Measurements from ENCODE around the gene TEX10. TPM values are rescaled to one million over a fixed set of nuclear protein-coding genes. Genes with fewer than 3 reads are reported as not detected.

The TEX10 gene
- total RNA-seq, 1 donor from 2014 or later = 36.2 TPM

DNA sequence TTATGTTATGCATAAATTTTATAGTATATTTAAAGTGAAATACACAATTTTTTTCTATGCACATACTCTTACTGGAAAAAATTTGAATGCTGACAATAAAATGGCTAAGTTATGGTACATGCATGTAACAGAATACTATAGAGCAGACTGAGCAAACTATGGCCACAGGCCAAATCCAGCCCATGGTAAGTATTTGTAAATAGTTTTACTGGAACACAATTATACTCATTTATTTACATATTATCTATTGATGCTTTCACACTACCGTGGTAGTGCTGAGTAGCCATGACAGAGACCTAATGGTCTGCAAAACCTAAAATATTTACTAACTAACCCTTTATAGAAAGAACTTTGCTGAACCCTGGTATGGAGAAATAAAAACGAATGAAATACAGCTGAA is 45.7 kb downstream of the TEX10 start:
- Mint-ChIP-seq H3K27ac (no peak overlapping the region), H3K27me3 (ENCODE audit: low read depth) (no peaks in the 10 kb centered on the region), H3K4me3 (no peak overlapping the region), H3K36me3 (peaks cover 80% of the 10 kb centered on the region), H3K4me1 (peaks cover 2% of the 10 kb centered on the region), H3K9me3 (peaks cover 27% of the 10 kb centered on the region)
- no peak for TF ChIP-seq CTCF (IDR thresholded peaks at IDR 0.05; ENCODE audit: unreplicated experiment)
- DNase-seq (ENCODE audit: low spot score in 2 of 2, unreplicated experiment in 2 of 2) = no peak

DNA sequence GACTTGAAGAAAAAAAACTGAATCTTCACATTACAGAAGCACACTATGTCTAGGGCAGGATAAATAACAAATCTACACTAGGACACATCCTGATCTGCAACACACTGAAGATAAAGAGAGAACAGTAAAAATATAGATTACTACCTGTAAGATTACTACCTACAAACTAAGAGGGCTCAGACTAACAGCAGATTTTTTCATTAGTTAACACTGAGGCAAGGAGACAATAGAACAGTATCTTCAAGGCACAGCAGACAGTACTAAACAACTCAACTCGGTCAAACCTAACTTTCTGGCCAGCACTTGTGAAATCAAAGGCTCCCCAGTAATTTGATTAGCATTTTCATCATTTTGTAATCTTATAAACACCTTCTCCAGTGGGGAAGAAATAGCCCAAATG is 46.5 kb downstream of the TEX10 start:
- Mint-ChIP-seq H3K27me3 (ENCODE audit: low read depth) (no peaks in the 10 kb centered on the region), H3K4me1 (peaks cover 2% of the 10 kb centered on the region), H3K27ac (no peak overlapping the region), H3K4me3 (no peak overlapping the region), H3K36me3 (peaks cover 80% of the 10 kb centered on the region), H3K9me3 (peaks cover 19% of the 10 kb centered on the region)
- DNase-seq (ENCODE audit: low spot score in 2 of 2, unreplicated experiment in 2 of 2) = no peak
- TF ChIP-seq CTCF (IDR thresholded peaks at IDR 0.05; ENCODE audit: unreplicated experiment) = no peak

DNA sequence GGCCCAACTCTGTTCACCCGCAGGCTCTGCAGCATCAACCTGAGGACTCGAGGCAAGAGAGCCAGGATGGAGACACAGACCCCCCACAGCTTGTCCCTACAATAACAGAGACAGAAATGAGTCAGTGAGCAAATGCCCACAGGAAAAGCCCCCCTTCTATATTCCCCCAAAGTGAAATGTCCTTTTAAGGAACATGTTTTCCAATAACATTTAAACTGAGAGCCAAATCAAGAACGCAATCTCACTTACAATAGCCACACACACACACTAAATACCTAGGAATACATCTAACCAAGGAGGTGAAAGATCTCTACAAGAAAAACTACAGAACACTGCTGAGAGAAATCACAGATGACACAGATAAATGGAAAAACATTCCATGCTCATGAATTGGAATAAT is 49.0 kb downstream of the TEX10 start:
- peaks cover 67% of the 10 kb centered on the region for H3K36me3 Mint-ChIP-seq
- no peak for TF ChIP-seq CTCF (IDR thresholded peaks at IDR 0.05; ENCODE audit: unreplicated experiment)
- H3K4me3 Mint-ChIP-seq = no peak overlapping the region
- H3K27ac Mint-ChIP-seq = peak overlapping the region; percentile 32
- H3K9me3 Mint-ChIP-seq = peaks cover 13% of the 10 kb centered on the region
- peaks cover 2% of the 10 kb centered on the region for H3K4me1 Mint-ChIP-seq
- H3K27me3 Mint-ChIP-seq (ENCODE audit: low read depth) = no peaks in the 10 kb centered on the region
- no peak for DNase-seq (ENCODE audit: low spot score in 2 of 2, unreplicated experiment in 2 of 2)

- Mint-ChIP-seq H3K27me3 (ENCODE audit: low read depth) (no peaks in the 10 kb centered on the region), H3K9me3 (no peaks in the 10 kb centered on the region), H3K4me1 (no peaks in the 10 kb centered on the region), H3K27ac (no peak overlapping the region), H3K36me3 (peaks cover 41% of the 10 kb centered on the region), H3K4me3 (no peak overlapping the region)
- DNase-seq (ENCODE audit: low spot score in 2 of 2, unreplicated experiment in 2 of 2) = no peak
- TF ChIP-seq CTCF (IDR thresholded peaks at IDR 0.05; ENCODE audit: unreplicated experiment) = no peak
Measured at GRCh38 chr9:100298378-100298777, 54.4 kb downstream of the TEX10 start.

GRCh38 chr9:100296407-100296806 is 56.3 kb downstream of the TEX10 start:
- TF ChIP-seq CTCF (IDR thresholded peaks at IDR 0.05; ENCODE audit: unreplicated experiment) = no peak
- Mint-ChIP-seq H3K27me3 (ENCODE audit: low read depth) (no peaks in the 10 kb centered on the region), H3K4me3 (no peak overlapping the region), H3K36me3 (peaks cover 46% of the 10 kb centered on the region), H3K9me3 (peaks cover 1% of the 10 kb centered on the region), H3K4me1 (no peaks in the 10 kb centered on the region), H3K27ac (no peak overlapping the region)
- DNase-seq (ENCODE audit: low spot score in 2 of 2, unreplicated experiment in 2 of 2) = no peak

DNA sequence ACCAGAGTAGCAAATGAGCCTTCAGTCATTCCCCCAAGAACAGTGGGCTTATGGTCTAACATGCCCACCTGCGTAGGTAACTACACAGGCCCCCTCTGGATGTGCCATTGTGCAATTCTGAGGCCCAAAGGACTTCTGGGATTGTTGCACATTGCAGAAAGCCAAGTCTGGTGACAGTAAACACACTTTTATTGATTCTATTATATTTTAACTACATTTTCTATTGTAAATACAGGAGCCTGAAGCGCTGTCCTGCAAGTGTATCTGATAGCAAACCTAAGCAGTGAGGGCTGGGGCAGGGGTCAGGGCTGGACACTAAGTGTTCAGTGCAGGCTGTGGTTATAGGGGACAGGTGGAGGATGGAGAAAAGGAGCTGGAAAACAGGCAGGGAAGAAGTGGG is 57.5 kb downstream of the TEX10 start:
- Mint-ChIP-seq H3K27ac (no peak overlapping the region), H3K9me3 (peaks cover 3% of the 10 kb centered on the region), H3K27me3 (ENCODE audit: low read depth) (no peaks in the 10 kb centered on the region), H3K4me3 (no peak overlapping the region), H3K4me1 (no peaks in the 10 kb centered on the region), H3K36me3 (peaks cover 42% of the 10 kb centered on the region)
- no peak for DNase-seq (ENCODE audit: low spot score in 2 of 2, unreplicated experiment in 2 of 2)
- no peak for TF ChIP-seq CTCF (IDR thresholded peaks at IDR 0.05; ENCODE audit: unreplicated experiment)
